ENCODE results near the gene CACNA2D3. TPM values are rescaled to one million over a fixed set of nuclear protein-coding genes. Genes with fewer than 3 reads are reported as not detected.

The CACNA2D3 gene
- polyA plus RNA-seq, 3 donors, result 8.3 to 21.5 (median 10.4) TPM

- H3K4me3 Mint-ChIP-seq, result no peak overlapping the region
- no peak overlapping the region for H3K27ac Mint-ChIP-seq
- Histone ChIP-seq H3K36me3 (replicated peaks in 1 of 2; ENCODE audit: control insufficient read depth in 1 of 2, insufficient read depth in 2 of 2, low read length in 2 of 2) (no peaks in the 10 kb centered on the region), H3K79me2 (ENCODE audit: insufficient read depth, low read length) (no peaks in the 10 kb centered on the region), H3K4me2 (replicated peaks; ENCODE audit: extremely low read depth, low read length, poor library complexity, severe bottlenecking) (no peak overlapping the region), H3K4me1 (ENCODE audit: control insufficient read depth in 1 of 2, insufficient read depth in 2 of 2, low read length in 2 of 2) (no peaks in the 10 kb centered on the region), H3K9ac (ENCODE audit: insufficient read depth, low read length, poor library complexity, severe bottlenecking) (no peak overlapping the region), H2AFZ (ENCODE audit: insufficient read depth, low read depth, low read length, poor library complexity, severe bottlenecking) (no peak overlapping the region), H3K27me3 (ENCODE audit: control insufficient read depth in 2 of 2, insufficient read depth in 2 of 2, low read length in 2 of 2) (no peaks in the 10 kb centered on the region), H4K20me1 (ENCODE audit: insufficient read depth, low read length) (no peaks in the 10 kb centered on the region), H3K4me3 (replicated peaks in 1 of 3; ENCODE audit: low read depth in 2 of 3, low read length in 3 of 3) (no peak overlapping the region), H3K27ac (ENCODE audit: low read depth in 1 of 2, low read length in 2 of 2) (no peak overlapping the region), H3K9me3 (replicated peaks in 1 of 2; ENCODE audit: control insufficient read depth in 1 of 2, insufficient read depth in 1 of 2, low read length in 2 of 2) (peaks cover 0 to 6% of the 10 kb centered on the region in 2 donors)
- H3K9me3 Mint-ChIP-seq, result peaks cover 3 to 12% (median 9%) of the 10 kb centered on the region in 7 donors
- H3K36me3 Mint-ChIP-seq, result no peaks in the 10 kb centered on the region
- no peaks in the 10 kb centered on the region for H3K4me1 Mint-ChIP-seq
- DNase-seq, result no peak
- intact Hi-C loops (cut with micrococcal nuclease), result no loop called here
- 100% methylated on average over 1 of the region's 6 CpGs for WGBS (ENCODE audit: insufficient coverage)
- H3K27me3 Mint-ChIP-seq (ENCODE audit: low read depth in 3 of 3), result peaks cover 0 to 3% (median 0%) of the 10 kb centered on the region in 3 donors
- no peak for TF ChIP-seq CTCF (IDR thresholded peaks at IDR 0.05)
These were observed 509.4 kb downstream of the CACNA2D3 start for GRCh38 chr3:54631516-54632325.

GRCh38 chr3:54632326-54632665, 509.9 kb downstream of the CACNA2D3 start:
- no peaks in the 10 kb centered on the region for H3K36me3 Mint-ChIP-seq
- no peak overlapping the region for H3K4me3 Mint-ChIP-seq
- DNase-seq, result no peak
- Histone ChIP-seq H3K4me3 (replicated peaks in 1 of 3; ENCODE audit: low read depth in 2 of 3, low read length in 3 of 3) (no peak overlapping the region), H3K27me3 (ENCODE audit: control insufficient read depth in 2 of 2, insufficient read depth in 2 of 2, low read length in 2 of 2) (no peaks in the 10 kb centered on the region), H3K4me2 (replicated peaks; ENCODE audit: extremely low read depth, low read length, poor library complexity, severe bottlenecking) (no peak overlapping the region), H3K36me3 (replicated peaks in 1 of 2; ENCODE audit: control insufficient read depth in 1 of 2, insufficient read depth in 2 of 2, low read length in 2 of 2) (no peaks in the 10 kb centered on the region), H2AFZ (ENCODE audit: insufficient read depth, low read depth, low read length, poor library complexity, severe bottlenecking) (no peak overlapping the region), H3K4me1 (ENCODE audit: control insufficient read depth in 1 of 2, insufficient read depth in 2 of 2, low read length in 2 of 2) (no peaks in the 10 kb centered on the region), H3K79me2 (ENCODE audit: insufficient read depth, low read length) (no peaks in the 10 kb centered on the region), H3K9ac (ENCODE audit: insufficient read depth, low read length, poor library complexity, severe bottlenecking) (no peak overlapping the region), H4K20me1 (ENCODE audit: insufficient read depth, low read length) (no peaks in the 10 kb centered on the region), H3K9me3 (replicated peaks in 1 of 2; ENCODE audit: control insufficient read depth in 1 of 2, insufficient read depth in 1 of 2, low read length in 2 of 2) (peaks cover 0 to 6% of the 10 kb centered on the region in 2 donors), H3K27ac (ENCODE audit: low read depth in 1 of 2, low read length in 2 of 2) (no peak overlapping the region)
- intact Hi-C loops (cut with micrococcal nuclease), result no loop called here
- H3K27me3 Mint-ChIP-seq (ENCODE audit: low read depth in 3 of 3), result peaks cover 0 to 3% (median 0%) of the 10 kb centered on the region in 3 donors
- peaks cover under 1 to 9% (median 7%) of the 10 kb centered on the region in 7 donors for H3K9me3 Mint-ChIP-seq
- H3K27ac Mint-ChIP-seq, result no peak overlapping the region
- no peak for TF ChIP-seq CTCF (IDR thresholded peaks at IDR 0.05)
- no peaks in the 10 kb centered on the region for H3K4me1 Mint-ChIP-seq
- WGBS (ENCODE audit: insufficient coverage), result no CpG with 5 or more reads among the region's 1 CpG

Data from CD14-positive monocyte (primary cell).